AG09319 (cell line): Measurements from ENCODE around the gene MT1F.

Source experiments
- DNase-seq: peaks from one replicate; pipeline ENCODE4 v3.0.0-alpha.2; 2010; ENCODE audit warnings: low read depth; ENCODE audit errors: extremely low read depth
- CTCF ChIP-seq: IDR thresholded peaks from 2 replicates; pipeline ENCODE4 v1.5.1; 2011; ENCODE audit warnings: low read depth, mild to moderate bottlenecking, inconsistent platforms, low read length, moderate library complexity

Gene MT1F

GRCh38 chr16:56657555-56658326, at the start of gene MT1F:
MT1F (plus strand) TSS chr16:56657959; CDS start chr16:56658059, 100 bp downstream.
- TF ChIP-seq CTCF = no peak
- DNase-seq = no peak

DNA sequence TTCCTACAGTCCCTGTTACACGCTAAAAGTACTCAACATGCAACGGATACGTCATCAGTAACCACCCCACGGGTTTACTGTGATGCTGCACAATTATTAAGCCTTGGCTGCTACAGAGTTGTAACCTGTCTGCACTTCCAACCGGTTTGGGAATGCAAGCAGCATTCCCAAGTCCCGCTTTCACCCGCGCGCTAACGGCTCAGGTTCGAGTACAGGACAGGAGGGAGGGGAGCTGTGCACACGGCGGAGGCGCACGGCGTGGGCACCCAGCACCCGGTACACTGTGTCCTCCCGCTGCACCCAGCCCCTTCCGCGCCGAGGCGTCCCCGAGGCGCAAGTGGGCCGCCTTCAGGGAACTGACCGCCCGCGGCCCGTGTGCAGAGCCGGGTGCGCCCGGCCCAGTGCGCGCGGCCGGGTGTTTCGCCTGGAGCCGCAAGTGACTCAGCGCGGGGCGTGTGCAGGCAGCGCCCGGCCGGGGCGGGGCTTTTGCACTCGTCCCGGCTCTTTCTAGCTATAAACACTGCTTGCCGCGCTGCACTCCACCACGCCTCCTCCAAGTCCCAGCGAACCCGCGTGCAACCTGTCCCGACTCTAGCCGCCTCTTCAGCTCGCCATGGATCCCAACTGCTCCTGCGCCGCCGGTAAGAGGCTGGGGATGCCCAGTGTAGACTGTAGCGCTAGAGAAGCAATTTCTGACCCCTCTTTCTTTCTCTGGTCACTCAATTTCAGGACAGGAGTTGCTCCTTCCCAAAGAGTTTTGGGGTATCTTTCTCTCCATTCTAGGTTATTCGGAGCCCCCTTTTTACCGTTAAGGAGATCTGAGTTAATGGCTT, 49.5 kb upstream of the MT1F start, which contains the start of gene MT2A:
Gene MT2A, plus strand, starts transcription at position 542 of the 833 bp plus-strand sequence. Its CDS starts 72 bp downstream, at position 614.
- peak; percentile 90 for DNase-seq

GRCh38 chr16:56608876-56609462, 48.8 kb upstream of the MT1F start:
- TF ChIP-seq CTCF = no peak
- no peak for DNase-seq

More for the DNA sequence above, 49.5 kb upstream of the MT1F start, which contains the start of gene MT2A:
- TF ChIP-seq CTCF = no peak

DNA sequence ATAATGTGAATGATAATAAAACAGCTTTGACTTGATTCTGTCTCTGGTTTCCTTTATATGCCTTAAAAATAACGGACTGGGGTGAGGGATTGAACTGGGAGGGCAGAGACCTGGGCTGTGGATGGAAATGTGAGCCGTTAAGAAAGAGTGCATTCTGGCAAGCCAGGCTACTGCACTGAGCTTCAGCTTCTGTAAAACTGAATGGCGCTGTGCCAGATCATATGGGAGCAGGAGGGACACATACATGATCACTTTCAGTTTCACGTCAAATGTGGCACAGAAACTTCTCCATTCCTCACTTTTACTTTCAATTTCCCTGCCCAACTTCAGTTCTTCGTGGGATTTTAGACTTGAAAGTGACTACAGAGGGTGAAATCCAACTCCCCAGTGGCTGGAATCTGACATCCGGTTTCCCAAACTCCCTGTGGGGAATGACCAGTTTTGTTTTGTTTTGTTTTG, 48.3 kb upstream of the MT1F start:
- no peak for DNase-seq
- no peak; the same call in 1 of the 2 replicates for TF ChIP-seq CTCF

DNA sequence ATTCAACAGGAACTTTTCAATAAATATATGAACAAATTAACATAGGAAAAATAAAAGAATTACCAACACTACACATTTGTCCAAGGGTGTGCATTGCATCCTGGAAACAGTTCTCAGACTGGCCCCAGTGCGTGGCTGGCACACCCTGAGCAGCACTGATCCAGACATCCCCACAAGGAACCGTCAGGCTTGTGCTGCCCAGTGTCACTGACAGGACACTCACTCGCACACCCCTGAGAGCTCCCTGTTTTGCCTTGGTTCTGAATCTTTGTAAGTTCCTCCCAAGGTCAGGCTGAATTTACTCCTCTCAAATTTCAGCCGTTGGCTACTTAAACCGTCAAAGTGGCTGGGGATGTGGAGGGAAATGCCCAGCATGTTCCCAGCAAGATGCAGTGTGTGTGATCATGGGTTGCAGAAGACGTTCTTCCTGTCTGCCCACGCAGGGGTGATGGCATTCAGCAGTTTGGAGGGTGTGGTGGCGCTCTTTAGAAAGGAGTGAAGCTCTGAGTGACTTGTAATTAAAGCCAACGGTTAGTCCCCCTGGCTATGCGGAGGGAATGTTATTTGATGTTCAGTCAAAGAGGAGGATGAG, 47.6 kb upstream of the MT1F start:
- no peak for TF ChIP-seq CTCF

GRCh38 chr16:56610609-56611111, 47.1 kb upstream of the MT1F start:
- DNase-seq = no peak

More for the DNA sequence above, 47.6 kb upstream of the MT1F start:
- no peak for DNase-seq

More at GRCh38 chr16:56610609-56611111, 47.1 kb upstream of the MT1F start:
- no peak for TF ChIP-seq CTCF
